Bronchial epithelial cell (primary cell): ENCODE data around the gene NLGN1. TPM values are rescaled to one million over a fixed set of nuclear protein-coding genes. Genes with fewer than 3 reads are reported as not detected.

Source experiments
- DNase-seq: peaks from one replicate; pipeline ENCODE4 v3.0.0-alpha.2; 2010; ENCODE audit warnings: low read depth
- FAIRE-seq: peaks from 2 replicates; lab custom pipeline; 2011; peaks lifted over from hg19 to GRCh38; lab: Jason Lieb, UNC
- H3K27me3 ChIP-seq: 2 replicates; pipeline ENCODE4 v1.5.1; 2011; ENCODE audit warnings: low read length; ENCODE audit not compliant: control insufficient read depth, insufficient read depth
- H3K36me3 ChIP-seq: 2 replicates; pipeline ENCODE4 v1.5.1; 2011; ENCODE audit warnings: low read length; ENCODE audit not compliant: control insufficient read depth, insufficient read depth
- H3K4me3 ChIP-seq: 2 replicates; pipeline ENCODE4 v1.5.1; 2011; ENCODE audit warnings: mild to moderate bottlenecking, low read depth, low read length, control low read depth
- CTCF ChIP-seq: IDR thresholded peaks from 2 replicates; pipeline ENCODE4 v1.5.1; 2011; ENCODE audit warnings: mild to moderate bottlenecking, moderate library complexity, low read length, control low read depth, inconsistent platforms; ENCODE audit not compliant: insufficient read depth, severe bottlenecking
- total RNA-seq: library from RNA; depleted of rRNA; stranded (reverse); fragments of >200 nt; gene quantifications from 2 replicates; pipeline ENCODE4 v1.2.1, GENCODE V29; 2014

Gene NLGN1
- total RNA-seq, 1 donor from 2014 or later = under 0.01 TPM

DNA sequence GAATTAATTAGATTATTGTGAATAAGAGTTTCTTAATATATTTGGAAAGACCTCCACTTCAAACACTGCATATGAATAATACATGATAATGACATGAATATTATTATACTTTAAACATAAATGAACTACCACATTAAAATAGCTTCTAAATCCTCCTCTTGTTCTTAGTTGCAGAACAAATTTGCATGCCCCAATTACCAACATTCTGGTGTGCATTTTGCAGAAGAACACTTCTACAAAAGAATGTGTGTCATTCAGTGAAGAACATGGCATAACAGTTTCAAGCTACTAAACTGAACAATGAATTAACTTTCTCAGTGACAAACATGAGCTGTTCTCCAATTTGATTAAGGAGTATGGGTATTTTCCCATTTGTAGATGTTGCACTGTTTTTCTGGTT is 750.3 kb downstream of the NLGN1 start:
- H3K4me3 ChIP-seq = no peak overlapping the region
- FAIRE-seq = no peak

DNA sequence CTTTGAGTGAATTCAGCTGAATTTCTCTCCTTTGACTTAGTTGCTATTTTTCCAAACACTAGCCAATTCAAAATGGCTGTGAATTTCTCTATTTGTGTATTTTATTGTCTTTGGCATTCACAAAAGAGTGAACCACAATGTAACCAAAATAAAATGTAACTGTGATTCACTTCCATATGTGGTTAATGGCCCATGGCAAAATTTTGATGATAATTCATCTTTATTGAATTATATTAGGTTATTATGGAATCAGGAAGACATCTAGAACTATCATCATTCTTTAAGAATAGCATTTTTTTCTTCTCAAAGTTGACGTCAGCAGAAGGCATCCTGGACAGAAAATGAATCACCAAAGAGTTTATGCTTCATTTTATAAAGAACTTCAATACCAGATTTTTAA is 756.3 kb downstream of the NLGN1 start:
- Histone ChIP-seq H3K36me3 (no peaks in the 10 kb centered on the region), H3K4me3 (no peak overlapping the region), H3K27me3 (no peaks in the 10 kb centered on the region)
- DNase-seq (no peak), FAIRE-seq (no peak)
- no peak for TF ChIP-seq CTCF

More for the DNA sequence above, 750.3 kb downstream of the NLGN1 start:
- no peaks in the 10 kb centered on the region for H3K27me3 ChIP-seq
- no peak for TF ChIP-seq CTCF
- H3K36me3 ChIP-seq = no peaks in the 10 kb centered on the region
- DNase-seq = no peak

- no peak overlapping the region for H3K4me3 ChIP-seq
- TF ChIP-seq CTCF = no peak
- FAIRE-seq (no peak), DNase-seq (no peak)
- no peaks in the 10 kb centered on the region for H3K36me3 ChIP-seq
- H3K27me3 ChIP-seq = no peaks in the 10 kb centered on the region
These were observed 758.7 kb downstream of the NLGN1 start for GRCh38 chr3:174156200-174156599.

DNA sequence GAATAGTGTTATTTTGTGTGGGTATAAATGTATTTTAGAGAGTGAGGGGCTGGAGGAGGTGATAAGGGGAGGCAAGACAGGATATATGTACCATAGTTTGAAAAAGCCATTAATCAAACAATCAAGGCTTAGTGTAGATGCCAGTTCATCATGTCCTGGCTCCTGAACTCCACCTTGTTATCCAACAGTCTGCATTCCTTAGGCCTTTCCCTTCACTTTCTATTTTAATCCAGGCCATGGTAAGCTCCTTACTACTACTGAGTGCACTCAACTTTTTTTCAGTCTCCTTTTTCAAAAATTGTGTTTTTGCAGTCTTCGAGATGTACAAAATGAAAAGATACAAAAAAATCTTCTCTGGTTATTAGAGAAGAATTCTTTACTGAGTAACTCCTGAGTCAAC is 761.1 kb downstream of the NLGN1 start:
- DNase-seq (no peak), FAIRE-seq (no peak)
- Histone ChIP-seq H3K27me3 (no peaks in the 10 kb centered on the region), H3K36me3 (no peaks in the 10 kb centered on the region), H3K4me3 (no peak overlapping the region)
- no peak for TF ChIP-seq CTCF

DNA sequence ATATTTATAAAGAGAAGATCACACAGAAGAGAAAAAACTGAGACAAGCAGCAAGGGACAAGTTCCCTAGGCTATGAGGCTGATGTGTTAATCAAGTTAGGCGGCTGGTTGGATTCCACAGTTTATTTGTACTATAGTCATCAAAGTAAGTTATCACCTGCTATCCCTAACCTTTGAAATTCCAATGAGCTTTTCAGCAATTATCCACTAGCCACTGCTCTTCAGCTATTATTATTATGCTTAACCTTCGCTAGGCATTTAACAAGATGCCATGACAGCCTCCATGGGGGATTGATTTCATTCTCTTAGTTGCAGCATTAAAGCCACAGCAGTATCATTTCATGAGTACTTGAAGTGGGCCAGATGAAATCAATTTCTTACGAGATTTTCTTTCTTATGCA is 762.1 kb downstream of the NLGN1 start:
- no peak for TF ChIP-seq CTCF
- Histone ChIP-seq H3K4me3 (no peak overlapping the region), H3K36me3 (no peaks in the 10 kb centered on the region), H3K27me3 (no peaks in the 10 kb centered on the region)
- no peak for FAIRE-seq
- DNase-seq = no peak

DNA sequence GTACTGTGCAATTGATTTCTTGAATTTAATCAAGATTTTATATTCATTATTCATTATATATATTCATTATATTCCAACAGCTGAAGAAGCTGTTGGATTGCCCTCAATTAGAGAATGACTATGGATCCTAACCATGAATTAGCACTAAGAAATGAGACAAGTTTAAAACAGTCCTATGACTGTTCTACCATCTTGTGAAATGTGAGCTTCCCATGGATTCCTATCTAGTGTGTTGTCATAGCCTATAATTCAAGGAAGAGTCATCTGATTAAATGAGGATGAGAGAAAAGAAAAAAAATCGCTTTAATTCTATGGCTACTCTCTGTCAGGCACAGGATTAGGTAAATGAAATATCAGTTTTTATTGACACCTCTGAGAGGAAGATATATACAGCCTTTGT is 765.0 kb downstream of the NLGN1 start:
- TF ChIP-seq CTCF = no peak
- DNase-seq (peak; percentile 53), FAIRE-seq (no peak)
- Histone ChIP-seq H3K36me3 (no peaks in the 10 kb centered on the region), H3K27me3 (no peaks in the 10 kb centered on the region), H3K4me3 (no peak overlapping the region)
